Melanocyte of skin (primary cell): ENCODE measurements around the gene PLXNA3. TPM values are rescaled to one million over a fixed set of nuclear protein-coding genes. Genes with fewer than 3 reads are reported as not detected.

Source experiments
- small RNA-seq, 2 donors: library from RNA; depleted of rRNA; stranded (forward); fragments of <200 nt; gene quantifications; one replicate each; pipeline ENCODE3, GENCODE V24; 2012
- total RNA-seq, 2 donors: library from RNA; depleted of rRNA; stranded (reverse); fragments of >200 nt; gene quantifications; 2 replicates each; pipeline ENCODE4 v1.2.3, GENCODE V29; 2012

PLXNA3 gene
- 1 to 10 TPM; 1.7 to 8.3 TPM for total RNA-seq

DNA sequence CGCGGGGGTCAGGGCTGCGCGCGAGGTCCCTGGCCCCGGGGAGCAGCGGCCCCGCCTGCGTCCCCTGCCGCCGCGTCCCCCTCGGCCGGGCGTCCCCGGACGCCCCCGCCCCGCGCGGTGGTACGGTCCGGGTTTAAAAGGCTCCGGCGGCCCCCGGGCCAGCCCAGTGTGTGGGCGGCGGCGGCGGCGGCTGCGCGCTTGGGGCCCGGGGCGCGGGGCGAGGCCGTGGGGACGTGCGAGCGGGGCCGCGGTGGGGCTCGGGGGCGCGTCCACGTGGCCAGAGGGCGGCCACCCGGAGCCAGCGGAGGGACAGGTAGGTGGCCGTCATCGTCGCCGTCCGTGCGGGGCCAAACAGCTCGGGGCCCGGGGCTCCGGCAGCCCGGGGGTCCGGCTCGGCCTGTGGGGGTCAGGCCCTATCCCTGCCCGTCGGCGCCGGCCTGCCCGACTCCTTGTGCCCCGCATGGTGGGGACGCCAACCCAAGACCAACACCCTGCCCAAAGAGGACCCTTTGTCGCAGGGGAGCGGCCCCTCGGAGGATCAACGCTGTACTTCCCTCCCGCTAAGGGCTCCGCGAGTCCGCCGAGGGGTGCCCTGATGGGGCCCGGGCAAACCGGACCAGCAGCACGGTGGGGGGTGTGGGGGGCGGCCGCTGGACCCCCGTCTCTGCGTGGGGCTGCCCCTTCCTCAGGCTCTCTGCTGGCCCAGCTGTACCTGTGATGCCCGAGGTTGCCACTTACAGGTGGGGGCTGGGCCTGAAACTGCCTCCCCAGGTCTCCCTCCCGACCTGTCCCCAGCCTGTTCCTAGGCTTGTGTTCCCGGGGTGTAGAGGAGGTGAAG is at the start of gene PLXNA3:
Gene PLXNA3, plus strand, starts transcription at position 166 of the 838 bp plus-strand sequence. CDS start 1,903 bp downstream, outside the sequence.

DNA sequence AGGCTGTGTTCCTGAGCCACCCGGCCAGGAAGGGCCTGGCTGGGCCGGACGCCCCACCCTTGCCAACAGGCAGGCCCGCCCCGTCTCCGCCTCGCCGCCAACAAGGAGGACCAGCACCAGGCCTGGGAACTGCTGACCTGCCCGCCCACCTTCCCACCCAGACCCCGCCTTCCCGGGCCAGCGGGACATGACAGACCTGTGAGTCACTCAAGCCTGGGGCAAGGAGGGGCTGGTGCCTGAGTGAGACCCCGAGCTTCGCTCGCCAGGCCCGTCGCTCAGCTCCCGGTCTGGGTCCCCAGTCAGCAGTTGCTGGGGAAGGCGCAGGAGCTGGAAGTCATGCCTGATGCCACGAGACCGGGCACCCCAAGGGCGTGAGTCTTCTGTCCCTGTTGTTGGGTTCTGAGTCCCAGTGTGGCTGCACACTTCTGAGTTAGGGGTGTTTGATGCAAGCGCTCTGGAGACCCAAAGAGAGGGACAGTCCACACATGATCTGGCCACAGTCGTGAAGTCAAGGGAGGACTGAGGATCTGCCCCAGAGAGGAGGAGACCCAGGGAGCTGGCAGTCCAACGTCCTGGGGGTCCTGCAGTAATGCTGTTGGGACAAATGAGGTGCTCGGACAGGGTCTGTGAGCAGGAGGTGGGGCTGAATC is 48.7 kb upstream of the PLXNA3 start, which contains the start of gene DNASE1L1:
Gene DNASE1L1, minus strand, starts transcription at position 33 of the 650 bp plus-strand sequence. CDS start 3,686 bp downstream, outside the sequence.

DNA sequence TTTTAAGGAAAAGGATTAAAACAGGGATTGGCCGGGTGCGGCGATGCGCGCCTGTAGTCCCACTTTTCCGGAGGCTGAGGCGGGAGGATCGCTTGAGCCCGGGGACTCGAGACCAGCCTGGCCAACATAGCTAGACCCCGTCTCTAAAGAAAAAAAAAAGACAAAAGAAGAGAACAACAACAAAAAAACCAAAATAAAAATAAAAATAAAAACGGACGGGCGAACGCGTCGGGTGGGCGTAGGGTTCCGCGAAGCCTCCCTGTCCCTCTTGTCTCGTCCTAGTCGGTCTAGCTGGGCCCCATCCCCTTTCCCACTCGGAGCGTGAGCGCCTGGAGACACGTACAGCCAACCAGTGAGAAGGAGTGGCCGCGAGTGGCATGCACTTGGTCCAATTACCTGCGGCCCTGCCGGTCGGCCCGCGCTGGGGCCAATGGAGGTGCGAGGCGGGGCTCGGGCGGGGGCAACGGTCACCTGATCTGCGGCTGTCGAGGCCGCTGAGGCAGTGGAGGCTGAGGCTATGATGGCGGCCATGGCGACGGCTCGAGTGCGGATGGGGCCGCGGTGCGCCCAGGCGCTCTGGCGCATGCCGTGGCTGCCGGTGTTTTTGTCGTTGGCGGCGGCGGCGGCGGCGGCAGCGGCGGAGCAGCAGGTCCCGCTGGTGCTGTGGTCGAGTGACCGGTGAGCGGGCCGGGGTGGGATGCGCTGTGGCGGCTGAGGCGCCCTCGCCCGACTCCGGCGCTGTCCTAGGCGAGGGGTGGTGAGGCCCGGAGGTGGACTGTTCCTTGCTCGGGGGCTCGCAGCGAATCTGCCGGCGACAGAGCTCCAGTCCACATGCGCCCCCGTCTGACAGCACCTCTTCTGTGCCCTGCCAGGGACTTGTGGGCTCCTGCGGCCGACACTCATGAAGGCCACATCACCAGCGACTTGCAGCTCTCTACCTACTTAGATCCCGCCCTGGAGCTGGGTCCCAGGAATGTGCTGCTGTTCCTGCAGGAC is 29.6 kb upstream of the PLXNA3 start, which contains the start of gene ATP6AP1:
Gene ATP6AP1, plus strand, starts transcription at position 502 of the 996 bp plus-strand sequence. Its CDS starts 16 bp downstream, at position 518.

DNA sequence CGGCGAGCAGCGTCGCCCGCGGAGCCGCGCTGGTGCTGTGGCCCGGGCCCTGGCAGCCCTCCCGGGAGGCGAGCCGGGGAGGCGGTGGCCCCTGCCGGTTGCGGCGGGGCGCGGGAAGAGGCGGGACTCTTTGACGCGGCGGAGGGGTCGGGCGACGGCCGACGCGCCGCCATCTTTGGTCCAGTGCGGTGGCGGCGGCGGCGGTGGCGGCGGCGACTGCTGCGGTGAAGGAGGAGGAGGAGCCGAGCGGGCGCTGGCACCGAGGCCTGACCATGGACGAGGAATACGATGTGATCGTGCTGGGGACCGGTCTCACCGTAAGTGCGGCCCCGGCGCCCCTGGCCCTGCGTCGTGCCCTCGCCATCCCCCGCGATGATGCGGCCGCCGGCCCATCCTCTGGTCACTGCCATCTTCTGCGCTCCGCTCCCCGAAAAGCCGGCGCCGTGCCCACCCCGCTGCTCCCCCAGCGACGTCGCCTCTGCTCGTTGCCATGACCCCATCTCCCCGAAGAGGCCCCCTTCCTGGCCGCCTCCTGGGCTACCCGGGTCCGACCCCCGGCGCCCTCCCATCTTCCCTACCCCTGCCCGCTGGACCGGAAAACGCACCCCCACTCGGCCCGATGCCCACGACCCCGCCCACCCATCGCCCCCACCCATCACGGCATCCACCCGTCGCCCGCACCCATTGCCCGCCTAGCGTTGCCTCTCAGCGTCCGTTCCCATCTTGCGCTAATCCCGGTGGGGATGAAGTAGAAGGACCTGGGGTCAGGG is 20.9 kb upstream of the PLXNA3 start, which contains the start of gene GDI1:
Gene GDI1, plus strand, starts transcription at position 172 of the 770 bp plus-strand sequence. Its CDS starts 101 bp downstream, at position 273.

DNA sequence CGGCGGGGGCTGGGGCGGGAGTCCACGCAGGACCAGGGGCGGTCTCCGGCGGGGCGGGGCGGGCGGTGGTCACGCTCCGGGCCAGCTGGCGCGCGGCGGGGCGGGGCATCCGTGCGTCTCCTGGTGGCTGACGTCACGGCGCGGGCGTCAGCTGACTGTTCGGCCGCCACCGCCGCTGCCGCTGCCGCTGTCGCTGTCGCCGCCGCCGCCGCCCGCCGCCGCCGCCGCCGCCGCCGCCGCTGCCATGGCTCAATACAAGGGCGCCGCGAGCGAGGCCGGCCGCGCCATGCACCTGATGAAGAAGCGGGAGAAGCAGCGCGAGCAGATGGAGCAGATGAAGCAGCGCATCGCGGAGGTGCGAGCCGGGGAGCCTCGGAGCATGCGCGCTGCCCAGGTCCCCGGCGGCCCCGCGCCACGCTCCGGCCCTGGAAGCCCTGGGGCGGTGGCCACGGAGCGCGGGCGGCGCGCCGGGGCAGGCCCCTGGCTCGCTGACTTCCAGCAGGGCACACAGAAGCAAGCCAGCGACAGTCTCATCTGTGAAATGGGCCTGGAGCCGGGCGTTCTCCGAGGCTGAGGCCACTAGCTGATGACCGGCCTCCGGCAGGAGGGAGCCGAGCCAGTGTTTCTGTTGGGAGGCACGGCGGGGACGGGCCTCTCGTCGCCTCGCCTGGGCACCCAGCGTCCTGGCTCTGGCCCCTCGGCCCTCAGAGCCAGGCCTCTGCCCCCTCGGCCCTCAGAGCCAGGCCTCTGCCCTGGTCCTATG is 13.9 kb upstream of the PLXNA3 start, which contains the start of gene FAM50A:
Gene FAM50A, plus strand, starts transcription at position 150 of the 763 bp plus-strand sequence. Its CDS starts 95 bp downstream, at position 245.

DNA sequence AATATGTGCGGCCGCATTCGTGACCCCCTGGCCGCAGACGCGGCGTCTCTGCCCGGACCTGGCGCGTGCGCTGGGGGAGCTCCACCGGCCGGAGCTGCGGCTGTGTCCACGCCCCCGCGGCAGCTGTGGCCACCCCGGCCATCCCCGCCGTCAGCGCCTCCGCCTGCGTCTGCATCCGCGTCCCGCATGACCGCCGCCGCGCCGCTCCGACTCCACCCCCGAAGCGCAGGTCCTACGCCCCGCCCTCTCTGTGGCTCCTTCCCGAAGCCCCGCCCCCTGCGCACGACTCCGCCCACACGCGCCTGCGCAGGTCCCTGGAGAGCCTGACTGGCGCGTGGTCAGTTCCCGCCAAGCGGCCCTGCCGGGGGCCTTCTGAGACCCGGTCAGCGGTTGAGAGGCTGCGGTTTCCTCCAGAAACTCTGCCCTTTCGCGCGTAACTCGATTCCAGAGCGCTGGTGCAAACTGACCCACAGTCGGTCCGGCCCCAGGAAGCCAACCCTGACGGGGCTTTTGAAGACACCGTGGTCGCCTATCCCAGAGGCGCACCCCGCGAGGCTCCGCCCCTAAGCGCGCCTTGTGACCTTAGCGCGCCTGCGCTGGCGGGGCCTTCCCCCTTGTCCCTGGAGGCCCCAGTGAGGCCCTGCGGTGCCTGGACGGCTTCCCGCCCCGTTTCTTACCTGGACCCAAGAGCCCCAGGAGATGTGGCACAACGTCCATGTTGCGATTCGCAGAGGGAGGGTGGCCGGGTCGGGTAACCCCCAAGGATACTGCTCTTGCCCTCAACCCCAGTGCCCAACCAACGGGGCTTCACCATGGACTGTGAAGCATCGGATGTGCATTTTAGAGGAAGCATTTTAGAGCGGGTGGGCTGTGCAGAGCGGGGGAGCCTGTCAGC is 20.9 kb downstream of the PLXNA3 start, which contains the start of gene LAGE3:
Gene LAGE3, minus strand, starts transcription at position 554 of the 895 bp plus-strand sequence. Its CDS starts 366 bp downstream, at position 188.

DNA sequence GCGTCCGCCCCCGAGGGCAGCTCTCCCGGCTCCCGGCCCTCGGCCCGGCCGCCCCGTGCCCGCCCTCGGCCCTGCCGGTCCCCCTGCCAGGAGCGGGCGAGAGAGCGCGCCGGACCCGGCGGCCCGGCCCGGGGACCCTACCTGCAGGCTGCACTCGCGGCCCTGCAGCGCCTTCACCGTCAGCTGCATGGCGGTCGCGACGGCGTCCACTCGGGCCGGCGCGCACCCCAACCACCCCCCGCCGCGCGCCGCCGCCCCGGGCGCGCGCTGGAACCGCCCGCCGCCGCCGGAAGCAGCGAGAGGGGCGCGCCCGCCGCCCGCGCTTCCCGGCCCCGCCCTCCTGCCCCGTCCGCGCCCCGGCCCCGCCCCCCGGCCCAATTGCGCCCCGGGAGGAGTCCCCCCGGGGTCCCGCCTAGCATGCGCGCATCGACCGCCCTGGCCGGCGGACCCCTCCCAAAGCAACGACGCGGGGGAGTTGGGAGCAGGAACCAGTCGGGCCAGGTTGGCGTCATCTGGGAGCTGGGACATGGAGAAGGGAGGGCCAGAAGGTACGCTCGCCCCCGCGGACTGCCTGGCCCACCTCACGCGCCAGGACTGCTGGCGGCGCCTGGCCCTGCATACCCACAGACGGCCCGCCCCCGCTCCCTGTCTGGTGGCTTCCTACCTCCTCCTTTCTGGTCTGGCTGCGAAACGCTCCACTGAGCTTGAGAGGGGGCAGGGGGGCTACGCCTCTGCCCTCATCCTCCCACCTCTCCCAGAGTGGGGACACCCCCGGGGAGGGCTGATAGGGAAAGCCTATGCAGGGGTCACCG is 28.5 kb downstream of the PLXNA3 start, which contains the start of gene UBL4A:
Gene UBL4A, minus strand, starts transcription at position 220 of the 812 bp plus-strand sequence. Its CDS starts 31 bp downstream, at position 189.

DNA sequence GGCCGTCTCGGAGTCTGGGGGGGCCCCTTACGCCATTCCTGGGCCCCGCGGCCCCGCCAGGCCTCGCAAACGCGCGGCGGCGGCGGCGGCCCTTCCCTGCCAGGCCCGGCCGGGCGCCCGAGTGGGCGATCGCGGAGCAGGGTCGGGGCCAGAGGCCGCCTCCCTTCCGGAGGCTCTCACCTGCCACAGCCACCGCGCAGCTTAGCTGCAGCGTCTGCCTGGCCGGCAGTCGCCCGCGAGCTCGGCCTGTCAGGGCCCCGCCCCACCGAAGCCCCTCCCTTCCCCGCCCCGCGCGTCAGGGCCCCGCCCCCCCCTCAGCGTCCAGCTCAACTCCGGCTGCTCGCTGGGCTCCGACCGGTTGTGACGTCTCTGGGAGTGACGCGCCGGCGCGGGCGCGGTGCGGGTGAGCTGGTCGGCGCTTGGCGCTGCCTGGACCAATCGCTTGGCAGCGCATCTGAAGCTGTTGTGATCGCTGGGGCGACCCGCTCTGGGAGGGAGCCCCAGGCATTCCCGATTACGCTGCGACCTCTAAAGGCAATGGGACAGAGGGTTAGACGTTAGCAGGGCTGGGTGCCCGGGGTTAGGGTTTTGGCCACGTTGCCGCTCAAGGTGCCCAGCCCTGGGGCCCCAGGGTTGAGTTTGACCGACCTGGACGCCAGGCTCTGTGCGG is 32.5 kb downstream of the PLXNA3 start, which contains the start of gene SLC10A3:
Gene SLC10A3, minus strand, starts transcription at position 216 of the 670 bp plus-strand sequence. CDS start 1,689 bp downstream, outside the sequence.

DNA sequence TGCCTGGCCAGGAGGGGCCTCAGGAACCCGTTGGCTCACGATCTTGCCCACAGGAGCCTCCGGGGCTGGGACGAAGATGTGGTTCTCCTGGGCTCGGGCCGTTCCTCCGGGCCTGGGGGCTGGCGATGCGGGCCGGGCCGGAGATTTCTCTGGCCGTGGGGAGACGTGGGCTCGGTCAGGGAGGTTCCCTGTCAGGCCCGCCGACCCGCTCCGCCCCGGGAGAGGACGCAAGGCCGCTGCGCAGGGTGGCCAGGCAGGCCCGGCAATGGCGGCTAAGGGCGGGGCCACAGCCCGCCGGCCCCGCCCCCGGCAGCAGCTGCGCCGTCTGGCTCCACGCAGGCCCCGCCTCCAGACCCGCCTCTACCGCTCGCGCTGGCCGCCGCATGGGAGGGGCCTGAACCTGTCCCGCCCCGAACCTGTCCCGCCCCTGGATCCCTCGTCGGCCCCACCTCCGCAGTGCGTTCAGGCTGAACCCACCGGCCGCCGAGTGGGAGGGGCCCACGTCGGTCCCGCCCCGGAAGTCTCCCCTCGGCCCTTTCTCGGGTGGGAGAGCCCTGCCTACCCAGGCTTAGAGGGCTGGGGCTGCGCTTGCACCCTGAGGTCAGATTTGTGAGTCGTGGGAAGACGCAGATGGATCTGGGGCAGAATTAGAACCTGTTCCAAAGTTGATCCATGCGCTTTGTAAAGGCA is 58.0 kb downstream of the PLXNA3 start, which contains the start of gene FAM3A:
Gene FAM3A, minus strand, starts transcription at position 267 of the 690 bp plus-strand sequence. CDS start 460 bp downstream, outside the sequence.

Small RNAs within 50 kb of the gene (small RNA-seq; reads per million reads assigned to genes)
- gene MIR6858 (0 reads per million in 2 donors), gene RN7SL697P (0 reads per million in 2 donors)

Other genes starting within 250 kb of the PLXNA3 start
- gene OPN1MW2, start 238.5 kb upstream of the PLXNA3 start, total RNA-seq = not detected
- not detected for gene OPN1MW3, start 200.7 kb upstream of the PLXNA3 start, total RNA-seq
- gene TEX28, start 163.2 kb upstream of the PLXNA3 start, total RNA-seq = not detected
- not detected for gene TKTL1, start 162.5 kb upstream of the PLXNA3 start, total RNA-seq
- 100 to 1,000 TPM; 765 to 976 TPM for gene FLNA, start 83.6 kb upstream of the PLXNA3 start, total RNA-seq
- gene EMD, start 79.0 kb upstream of the PLXNA3 start, total RNA-seq = 10 to 100 TPM; 27.5 to 42.0 TPM
- gene RPL10, start 59.9 kb upstream of the PLXNA3 start, total RNA-seq = 1,000 to 10,000 TPM in 1 of 2 donors, 100 to 1,000 TPM in 1; 813 to 1,193 TPM
- 10 to 100 TPM; 28.6 to 31.3 TPM for gene DNASE1L1, start 49.0 kb upstream of the PLXNA3 start, total RNA-seq
- gene TAFAZZIN, start 46.7 kb upstream of the PLXNA3 start, total RNA-seq = 10 to 100 TPM; 27.0 to 29.6 TPM
- gene ATP6AP1, start 29.6 kb upstream of the PLXNA3 start, total RNA-seq = 100 to 1,000 TPM in 1 of 2 donors, 10 to 100 TPM in 1; 76.6 to 118 TPM
- 100 to 1,000 TPM in 1 of 2 donors, 10 to 100 TPM in 1; 98.1 to 105 TPM for gene GDI1, start 21.1 kb upstream of the PLXNA3 start, total RNA-seq
- gene FAM50A, start 14.1 kb upstream of the PLXNA3 start, total RNA-seq = 10 to 100 TPM; 29.0 to 37.2 TPM
- 10 to 100 TPM; 25.5 to 33.6 TPM for gene LAGE3, start 21.0 kb downstream of the PLXNA3 start, total RNA-seq
- gene UBL4A, start 28.3 kb downstream of the PLXNA3 start, total RNA-seq = 10 to 100 TPM; 36.1 to 59.6 TPM
- gene SLC10A3, start 32.3 kb downstream of the PLXNA3 start, total RNA-seq = 10 to 100 TPM in 1 of 2 donors, 1 to 10 TPM in 1; 5.2 to 10.7 TPM
- 10 to 100 TPM; 20.6 to 21.7 TPM for gene FAM3A, start 58.0 kb downstream of the PLXNA3 start, total RNA-seq
- gene G6PD, start 88.6 kb downstream of the PLXNA3 start, total RNA-seq = 100 to 1,000 TPM; 145 to 171 TPM
- gene IKBKG, start 89.3 kb downstream of the PLXNA3 start, total RNA-seq = 10 to 100 TPM; 12.0 to 15.3 TPM
- not detected for gene CTAG1A, start 126.9 kb downstream of the PLXNA3 start, total RNA-seq
- not detected for gene CTAG1B, start 161.0 kb downstream of the PLXNA3 start, total RNA-seq
- gene CTAG2, start 195.3 kb downstream of the PLXNA3 start, total RNA-seq = not detected